Measurements from ENCODE around the gene GATAD2A. TPM values are rescaled to one million over a fixed set of nuclear protein-coding genes. Genes with fewer than 3 reads are reported as not detected.

Gene GATAD2A
- total and polyA plus RNA-seq, 9 of the 15 experiments (the other 6 are each of a cell fraction or from before 2014, with no cell fraction given), result 2.4 to 226 (median 44.2) TPM

DNA sequence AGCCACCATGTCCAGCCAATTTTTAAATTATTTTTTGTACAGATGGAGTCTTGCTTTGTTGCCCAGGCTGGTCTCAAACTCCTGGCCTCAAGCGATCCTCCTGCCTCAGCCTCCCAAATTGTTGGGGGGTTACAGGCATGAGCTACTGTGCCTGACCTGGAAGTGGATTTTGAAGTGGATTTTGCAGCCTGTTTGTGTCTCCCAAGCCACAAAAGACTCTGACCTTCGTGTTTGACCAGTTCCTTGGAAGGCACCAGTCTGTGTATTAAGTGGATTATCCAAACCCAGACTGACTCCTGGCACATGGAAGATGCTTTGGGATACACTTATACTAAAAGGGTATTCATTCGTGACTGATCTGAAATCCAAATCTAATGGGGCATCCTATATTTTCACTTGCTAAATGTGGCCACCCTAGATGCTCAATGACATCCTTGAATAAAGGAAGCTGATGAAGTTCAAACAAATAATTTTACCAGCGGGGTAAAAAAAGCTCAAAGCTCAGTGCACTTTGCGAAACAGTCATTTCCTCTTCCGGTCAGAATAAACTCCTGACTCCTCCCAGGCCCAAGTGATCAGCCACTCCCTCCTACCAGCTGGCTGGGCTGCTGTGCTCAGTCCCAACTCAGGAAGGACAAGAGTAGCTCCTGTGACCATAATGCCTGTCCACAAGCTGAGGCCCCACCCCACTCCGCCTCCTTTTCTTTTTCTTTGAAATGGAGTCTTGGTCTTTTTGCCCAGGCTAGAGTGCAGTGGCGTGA, 32.6 kb upstream of the GATAD2A start (continued):
- 0 out of 4 replicates have a peak, but pooled peaks of 1 of the 2 experiments have one; percentile 18 for TF ChIP-seq ARNT (IDR thresholded peaks at IDR 0.05)
- TF ChIP-seq SPI1 (IDR thresholded peaks at IDR 0.05; ENCODE audit: borderline replicate concordance, low read depth, low read length), result peak; percentile 36; the same call in 1 of the 2 replicates
- TF ChIP-seq ESRRA (IDR thresholded peaks at IDR 0.05; ENCODE audit: borderline replicate concordance, low read depth), result 0 out of 2 replicates have a peak, but pooled peaks have one; percentile 17
- TF ChIP-seq POLR2AphosphoS2 (IDR thresholded peaks at IDR 0.05; ENCODE audit: low read length), result no peak
- TF ChIP-seq, protein P1, sequence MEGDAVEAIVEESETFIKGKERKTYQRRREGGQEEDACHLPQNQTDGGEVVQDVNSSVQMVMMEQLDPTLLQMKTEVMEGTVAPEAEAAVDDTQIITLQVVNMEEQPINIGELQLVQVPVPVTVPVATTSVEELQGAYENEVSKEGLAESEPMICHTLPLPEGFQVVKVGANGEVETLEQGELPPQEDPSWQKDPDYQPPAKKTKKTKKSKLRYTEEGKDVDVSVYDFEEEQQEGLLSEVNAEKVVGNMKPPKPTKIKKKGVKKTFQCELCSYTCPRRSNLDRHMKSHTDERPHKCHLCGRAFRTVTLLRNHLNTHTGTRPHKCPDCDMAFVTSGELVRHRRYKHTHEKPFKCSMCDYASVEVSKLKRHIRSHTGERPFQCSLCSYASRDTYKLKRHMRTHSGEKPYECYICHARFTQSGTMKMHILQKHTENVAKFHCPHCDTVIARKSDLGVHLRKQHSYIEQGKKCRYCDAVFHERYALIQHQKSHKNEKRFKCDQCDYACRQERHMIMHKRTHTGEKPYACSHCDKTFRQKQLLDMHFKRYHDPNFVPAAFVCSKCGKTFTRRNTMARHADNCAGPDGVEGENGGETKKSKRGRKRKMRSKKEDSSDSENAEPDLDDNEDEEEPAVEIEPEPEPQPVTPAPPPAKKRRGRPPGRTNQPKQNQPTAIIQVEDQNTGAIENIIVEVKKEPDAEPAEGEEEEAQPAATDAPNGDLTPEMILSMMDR (IDR thresholded peaks at IDR 0.05 in 2 of 3, conservative IDR thresholded peaks at IDR 0.05 in 1 of 3; ENCODE audit: insufficient read depth in 2 of 3, low read depth in 1 of 3, low read length in 3 of 3), result no peak
- 0 out of 2 replicates have a peak, but pooled peaks have one; percentile 16 for TF ChIP-seq RBFOX2 (IDR thresholded peaks at IDR 0.05; ENCODE audit: low read depth, low read length)
- TF ChIP-seq STAG1 (CRISPR knock-in tag; IDR thresholded peaks at IDR 0.05; ENCODE audit: borderline replicate concordance), result no peak
- TF ChIP-seq ARID1B (IDR thresholded peaks at IDR 0.05), result no peak
- peak; percentile 82 for TF ChIP-seq ELF1 (tag; IDR thresholded peaks at IDR 0.05)
- no peak for TF ChIP-seq ZC3H8 (IDR thresholded peaks at IDR 0.05)
- no peak for TF ChIP-seq ZKSCAN8 (CRISPR knock-in tag; IDR thresholded peaks at IDR 0.05)
- TF ChIP-seq ZBTB1 (CRISPR knock-in tag; IDR thresholded peaks at IDR 0.05; ENCODE audit: borderline replicate concordance, low read depth), result no peak
- TF ChIP-seq BDP1 (IDR thresholded peaks at IDR 0.05; ENCODE audit: insufficient read depth, insufficient read length), result no peak
- TF ChIP-seq POLR2G (IDR thresholded peaks at IDR 0.05; ENCODE audit: low read depth, low read length), result no peak
- TF ChIP-seq CC2D1A (IDR thresholded peaks at IDR 0.05), result peak; percentile 19; the same call in 1 of the 2 replicates
- no peak for TF ChIP-seq CREB1 (IDR thresholded peaks at IDR 0.05)
- no peak for TF ChIP-seq CREB1 (CRISPR knock-in tag; IDR thresholded peaks at IDR 0.05)
- TF ChIP-seq, protein P2, sequence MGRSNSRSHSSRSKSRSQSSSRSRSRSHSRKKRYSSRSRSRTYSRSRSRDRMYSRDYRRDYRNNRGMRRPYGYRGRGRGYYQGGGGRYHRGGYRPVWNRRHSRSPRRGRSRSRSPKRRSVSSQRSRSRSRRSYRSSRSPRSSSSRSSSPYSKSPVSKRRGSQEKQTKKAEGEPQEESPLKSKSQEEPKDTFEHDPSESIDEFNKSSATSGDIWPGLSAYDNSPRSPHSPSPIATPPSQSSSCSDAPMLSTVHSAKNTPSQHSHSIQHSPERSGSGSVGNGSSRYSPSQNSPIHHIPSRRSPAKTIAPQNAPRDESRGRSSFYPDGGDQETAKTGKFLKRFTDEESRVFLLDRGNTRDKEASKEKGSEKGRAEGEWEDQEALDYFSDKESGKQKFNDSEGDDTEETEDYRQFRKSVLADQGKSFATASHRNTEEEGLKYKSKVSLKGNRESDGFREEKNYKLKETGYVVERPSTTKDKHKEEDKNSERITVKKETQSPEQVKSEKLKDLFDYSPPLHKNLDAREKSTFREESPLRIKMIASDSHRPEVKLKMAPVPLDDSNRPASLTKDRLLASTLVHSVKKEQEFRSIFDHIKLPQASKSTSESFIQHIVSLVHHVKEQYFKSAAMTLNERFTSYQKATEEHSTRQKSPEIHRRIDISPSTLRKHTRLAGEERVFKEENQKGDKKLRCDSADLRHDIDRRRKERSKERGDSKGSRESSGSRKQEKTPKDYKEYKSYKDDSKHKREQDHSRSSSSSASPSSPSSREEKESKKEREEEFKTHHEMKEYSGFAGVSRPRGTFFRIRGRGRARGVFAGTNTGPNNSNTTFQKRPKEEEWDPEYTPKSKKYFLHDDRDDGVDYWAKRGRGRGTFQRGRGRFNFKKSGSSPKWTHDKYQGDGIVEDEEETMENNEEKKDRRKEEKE (IDR thresholded peaks at IDR 0.05; ENCODE audit: borderline replicate concordance in 1 of 2, control insufficient read depth in 1 of 2, low read depth in 2 of 2, low read length in 1 of 2), result no peak
- TF ChIP-seq TAF1 (IDR thresholded peaks at IDR 0.05; ENCODE audit: control insufficient read depth, extremely low read depth, insufficient read depth, low read length, severe bottlenecking), result no peak
- TF ChIP-seq, protein P3, sequence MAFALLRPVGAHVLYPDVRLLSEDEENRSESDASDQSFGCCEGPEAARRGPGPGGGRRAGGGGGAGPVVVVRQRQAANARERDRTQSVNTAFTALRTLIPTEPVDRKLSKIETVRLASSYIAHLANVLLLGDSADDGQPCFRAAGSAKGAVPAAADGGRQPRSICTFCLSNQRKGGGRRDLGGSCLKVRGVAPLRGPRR (CRISPR knock-in tag; IDR thresholded peaks at IDR 0.05), result no peak
- TF ChIP-seq ERF (CRISPR knock-in tag; IDR thresholded peaks at IDR 0.05), result peak; percentile 10; the same call in 1 of the 2 replicates
- TF ChIP-seq JUND (IDR thresholded peaks at IDR 0.05; ENCODE audit: borderline replicate concordance, low read depth, low read length), result no peak; the same call in 1 of the 2 replicates
- TF ChIP-seq JUND (tag; IDR thresholded peaks at IDR 0.05; ENCODE audit: borderline replicate concordance, low read depth, low read length), result no peak
- TF ChIP-seq PYGO2 (tag; IDR thresholded peaks at IDR 0.05), result no peak
